A549 treated with RU486 at 1 μM for 4 hours (cell line): ENCODE data around the gene TPCN1. TPM values are rescaled to one million over a fixed set of nuclear protein-coding genes. Genes with fewer than 3 reads are reported as not detected.

Experiments
- total RNA-seq: library from RNA; stranded (reverse); fragments of 200-300 nt; extraction: Qiagen RNA extraction; gene quantifications from 5 replicates; pipeline ENCODE4 v1.2.3, GENCODE V29; 2022; ENCODE audit warnings: low read depth

The TPCN1 gene
- total RNA-seq = 15.4 to 21.1 TPM (median 20.1 TPM) in 5 replicates

DNA sequence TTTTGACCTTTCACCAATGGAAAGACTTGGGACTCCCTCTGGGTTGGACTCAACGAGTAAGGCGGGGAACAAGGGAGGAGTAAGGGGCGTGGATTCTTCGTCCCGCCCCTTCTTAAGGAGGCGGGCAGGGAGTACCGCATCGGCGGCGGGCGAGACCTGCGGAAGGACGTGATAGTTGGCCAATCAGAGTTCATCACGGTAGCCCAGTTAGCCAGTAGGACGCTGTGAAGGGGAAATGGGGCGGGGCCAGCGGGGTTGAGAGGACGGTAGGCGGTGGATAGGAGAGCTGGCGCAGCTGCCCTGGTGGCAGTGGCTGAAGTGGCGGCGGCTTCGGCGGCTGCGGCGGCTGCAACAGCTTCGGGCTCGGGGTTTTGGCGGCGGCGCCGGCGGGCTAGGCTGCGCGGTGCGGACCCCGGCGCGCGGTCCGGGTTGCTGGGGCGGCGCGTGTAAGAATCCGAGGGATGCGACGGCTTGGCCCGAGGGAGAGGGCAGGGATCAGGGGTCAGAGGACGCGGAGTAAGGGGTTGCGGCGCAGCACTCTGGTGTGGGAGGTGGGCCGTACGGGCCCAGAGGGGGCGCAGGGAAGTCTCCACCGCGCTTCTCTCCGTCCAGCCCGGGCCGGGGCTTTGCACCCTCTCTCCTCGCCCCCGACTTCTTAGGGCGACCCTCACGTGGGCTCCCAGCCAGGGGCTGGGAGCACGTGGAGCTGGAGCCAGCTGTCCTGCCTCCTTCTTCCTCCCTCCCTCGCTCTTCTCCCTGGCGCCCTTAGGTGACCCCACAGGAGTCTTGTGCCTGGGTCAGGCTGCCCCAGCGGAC lies at the start of gene TPCN1:
TPCN1 (plus strand) TSS at position 284 of the 816 bp plus-strand sequence. CDS start 5,389 bp downstream, outside the sequence.

DNA sequence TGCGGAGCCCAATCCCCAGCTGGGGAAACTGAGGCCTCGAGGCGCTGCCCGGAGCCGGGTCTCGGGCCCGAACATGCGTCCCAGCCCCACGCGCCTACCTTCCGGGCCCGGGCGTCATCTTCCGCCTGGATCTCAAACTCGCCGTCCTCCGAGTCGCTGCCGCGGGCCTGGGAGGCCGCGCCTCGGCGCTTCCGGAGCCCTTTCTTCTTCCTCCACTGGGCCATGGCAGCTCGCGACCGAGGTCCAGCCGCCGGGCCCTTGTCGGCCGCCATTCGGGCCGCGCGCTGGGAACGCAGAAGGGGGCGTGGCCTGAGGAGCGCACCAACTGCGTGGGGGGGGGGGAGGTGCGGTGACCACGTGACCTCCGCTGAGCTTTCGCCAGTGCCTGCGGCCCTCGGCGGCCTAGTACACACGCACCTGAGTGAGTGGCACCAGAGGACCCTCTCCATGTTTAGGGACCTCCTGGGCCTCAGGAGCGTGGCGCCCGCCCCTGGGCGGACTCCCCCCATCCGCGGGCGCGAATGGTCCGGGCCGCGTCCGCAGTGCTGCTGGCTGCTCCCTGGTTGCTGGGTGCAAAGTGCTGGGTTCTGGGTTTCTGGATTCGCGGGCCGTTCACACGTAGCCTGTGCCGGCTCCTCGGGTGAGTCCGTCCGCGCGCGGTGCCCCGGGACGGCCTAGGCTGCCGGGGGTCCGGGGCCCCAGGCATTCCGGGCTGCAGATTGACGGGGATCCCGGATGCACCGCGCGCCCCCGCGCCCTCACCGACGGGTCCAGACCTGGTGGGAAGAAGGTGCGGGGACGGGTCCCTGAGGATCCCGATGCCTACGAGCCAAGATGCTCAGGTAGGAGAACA lies 35.9 kb upstream of the TPCN1 start, which contains the start of the genes DDX54 and RITA1:
DDX54 (minus strand) TSS at position 299 of the 853 bp plus-strand sequence; CDS start at position 272, 27 bp downstream.
RITA1 (plus strand) TSS at position 542 of the 853 bp plus-strand sequence. CDS start 1,026 bp downstream, outside the sequence.

DNA sequence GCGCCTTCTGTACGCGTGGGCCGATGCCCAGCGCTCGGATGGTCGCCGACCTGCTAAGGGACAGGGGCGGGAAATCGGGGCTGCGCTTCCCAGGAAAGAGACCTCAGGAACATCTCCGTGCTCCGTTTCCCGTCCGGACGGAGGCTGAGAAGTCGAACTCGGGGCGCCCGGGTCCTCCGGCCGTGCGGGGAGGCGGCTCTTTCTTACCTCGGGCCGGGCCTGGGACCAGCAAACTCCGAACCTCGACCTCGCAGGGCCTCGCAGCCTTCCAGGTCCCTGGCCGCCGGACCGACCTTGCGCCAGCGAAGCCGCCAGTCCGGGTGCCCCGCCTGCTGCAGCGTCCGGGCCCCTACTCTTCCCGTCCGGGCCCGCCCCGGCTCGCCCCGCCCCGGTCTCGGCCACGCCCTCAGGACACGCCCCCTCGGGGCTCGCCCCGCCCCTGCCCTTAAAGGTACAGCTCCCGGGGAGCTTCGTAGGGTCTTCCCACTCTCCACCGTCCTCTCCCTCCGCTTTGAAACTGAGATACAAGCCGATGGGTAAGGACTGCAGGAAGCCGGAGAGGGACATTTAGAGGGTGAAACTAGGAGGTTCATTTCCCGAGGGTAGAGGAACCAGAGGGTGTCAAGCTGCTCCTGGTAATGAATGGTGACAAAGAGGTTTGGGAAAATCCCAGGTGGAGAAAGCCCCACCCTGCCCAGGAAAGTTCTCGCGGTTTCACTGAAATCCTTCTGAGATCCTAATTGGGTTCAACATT lies 113.7 kb downstream of the TPCN1 start, which contains the start of gene SLC8B1:
SLC8B1 (minus strand) TSS at position 324 of the 754 bp plus-strand sequence. CDS start 2,231 bp downstream, outside the sequence.

Other genes with a start within 250 kb of the TPCN1 start
- gene OAS2, start 242.9 kb upstream of the TPCN1 start, total RNA-seq = 0.15 to 0.77 TPM (median 0.16 TPM) in 5 replicates
- gene DTX1, start 164.7 kb upstream of the TPCN1 start, total RNA-seq = 0.42 to 0.82 TPM (median 0.57 TPM) in 5 replicates
- gene RASAL1, start 85.7 kb upstream of the TPCN1 start, total RNA-seq = 0.27 to 0.55 TPM (median 0.29 TPM) in 5 replicates
- 0.10 TPM in 2 of 5 replicates, not detected in the others for gene CFAP73, start 71.7 kb upstream of the TPCN1 start, total RNA-seq
- 48.5 to 93.6 TPM (median 79.2 TPM) in 5 replicates for gene DDX54, start 36.0 kb upstream of the TPCN1 start, total RNA-seq
- gene RITA1, start 35.7 kb upstream of the TPCN1 start, total RNA-seq = 25.5 to 37.6 TPM (median 36.6 TPM) in 5 replicates
- gene SLC8B1, start 113.6 kb downstream of the TPCN1 start, total RNA-seq = 7.6 to 9.0 TPM (median 8.4 TPM) in 5 replicates
- 25.9 to 36.6 TPM (median 33.4 TPM) in 5 replicates for gene PLBD2, start 137.1 kb downstream of the TPCN1 start, total RNA-seq
- 0.16 to 1.0 TPM (median 0.59 TPM) in 5 replicates for gene SDS, start 182.4 kb downstream of the TPCN1 start, total RNA-seq
- gene SDSL, start 200.9 kb downstream of the TPCN1 start, total RNA-seq = 20.4 to 28.8 TPM (median 23.7 TPM) in 5 replicates